ENCODE results near the gene KCNH3. TPM values are rescaled to one million over a fixed set of nuclear protein-coding genes. Genes with fewer than 3 reads are reported as not detected.
A peak's percentile ranks its signal among the peaks of the same experiment; 100 is the strongest.

Gene KCNH3
- total RNA-seq, 2 donors from 2014 or later: 0.19 to 1.0 TPM

DNA sequence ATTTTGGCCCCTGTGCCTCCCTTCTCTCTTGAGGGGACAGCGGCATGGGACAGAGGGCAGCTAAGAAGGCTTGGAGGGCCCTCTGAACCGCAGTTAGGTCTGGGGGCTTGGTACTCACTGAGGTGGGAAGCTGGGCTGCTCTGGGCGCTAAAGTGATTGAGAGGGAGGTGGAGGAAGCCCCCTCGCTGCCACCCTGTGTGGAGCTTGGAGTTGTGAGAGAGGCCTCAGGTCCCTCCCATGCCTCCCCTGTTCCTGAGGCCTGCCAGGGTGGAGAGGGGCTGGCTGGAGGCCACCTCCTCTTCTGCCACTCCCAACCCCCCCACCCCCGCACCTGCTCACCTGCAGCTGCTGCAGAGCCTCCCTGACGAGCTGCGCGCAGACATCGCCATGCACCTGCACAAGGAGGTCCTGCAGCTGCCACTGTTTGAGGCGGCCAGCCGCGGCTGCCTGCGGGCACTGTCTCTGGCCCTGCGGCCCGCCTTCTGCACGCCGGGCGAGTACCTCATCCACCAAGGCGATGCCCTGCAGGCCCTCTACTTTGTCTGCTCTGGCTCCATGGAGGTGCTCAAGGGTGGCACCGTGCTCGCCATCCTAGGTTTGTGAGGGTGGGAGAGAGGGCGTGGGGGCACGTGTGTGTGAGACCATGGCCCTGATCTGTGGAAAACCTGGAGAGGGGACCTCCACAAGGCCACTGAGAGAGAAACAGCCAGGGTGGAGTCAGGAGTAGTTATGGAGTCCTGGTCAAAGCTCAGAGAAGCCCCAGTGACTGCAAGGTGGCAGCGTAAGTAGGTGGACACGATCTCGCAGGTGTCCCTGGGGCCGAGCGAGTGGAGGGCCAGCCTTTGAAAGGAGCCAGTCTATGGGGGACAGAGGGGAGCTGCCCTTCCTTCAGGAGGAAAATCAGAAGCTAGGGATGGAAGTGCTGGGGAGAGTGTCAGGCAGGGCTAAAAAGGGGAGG is 11.2 kb downstream of the KCNH3 start:
- TF ChIP-seq, protein P1, sequence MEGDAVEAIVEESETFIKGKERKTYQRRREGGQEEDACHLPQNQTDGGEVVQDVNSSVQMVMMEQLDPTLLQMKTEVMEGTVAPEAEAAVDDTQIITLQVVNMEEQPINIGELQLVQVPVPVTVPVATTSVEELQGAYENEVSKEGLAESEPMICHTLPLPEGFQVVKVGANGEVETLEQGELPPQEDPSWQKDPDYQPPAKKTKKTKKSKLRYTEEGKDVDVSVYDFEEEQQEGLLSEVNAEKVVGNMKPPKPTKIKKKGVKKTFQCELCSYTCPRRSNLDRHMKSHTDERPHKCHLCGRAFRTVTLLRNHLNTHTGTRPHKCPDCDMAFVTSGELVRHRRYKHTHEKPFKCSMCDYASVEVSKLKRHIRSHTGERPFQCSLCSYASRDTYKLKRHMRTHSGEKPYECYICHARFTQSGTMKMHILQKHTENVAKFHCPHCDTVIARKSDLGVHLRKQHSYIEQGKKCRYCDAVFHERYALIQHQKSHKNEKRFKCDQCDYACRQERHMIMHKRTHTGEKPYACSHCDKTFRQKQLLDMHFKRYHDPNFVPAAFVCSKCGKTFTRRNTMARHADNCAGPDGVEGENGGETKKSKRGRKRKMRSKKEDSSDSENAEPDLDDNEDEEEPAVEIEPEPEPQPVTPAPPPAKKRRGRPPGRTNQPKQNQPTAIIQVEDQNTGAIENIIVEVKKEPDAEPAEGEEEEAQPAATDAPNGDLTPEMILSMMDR (IDR thresholded peaks at IDR 0.05): no peak
- no peaks in the 10 kb centered on the region for H3K9me3 ChIP-seq
- peaks cover 0 to 25% of the 10 kb centered on the region in 2 donors for H3K4me1 ChIP-seq
- H3K27me3 ChIP-seq: no peaks in the 10 kb centered on the region
- H3K36me3 ChIP-seq: no peaks in the 10 kb centered on the region
- no peak for DNase-seq (ENCODE audit: low spot score)
- H3K27ac ChIP-seq: no peak overlapping the region
- H3K4me3 ChIP-seq: peak overlapping the region in 1 of 2 donors; percentile 50

DNA sequence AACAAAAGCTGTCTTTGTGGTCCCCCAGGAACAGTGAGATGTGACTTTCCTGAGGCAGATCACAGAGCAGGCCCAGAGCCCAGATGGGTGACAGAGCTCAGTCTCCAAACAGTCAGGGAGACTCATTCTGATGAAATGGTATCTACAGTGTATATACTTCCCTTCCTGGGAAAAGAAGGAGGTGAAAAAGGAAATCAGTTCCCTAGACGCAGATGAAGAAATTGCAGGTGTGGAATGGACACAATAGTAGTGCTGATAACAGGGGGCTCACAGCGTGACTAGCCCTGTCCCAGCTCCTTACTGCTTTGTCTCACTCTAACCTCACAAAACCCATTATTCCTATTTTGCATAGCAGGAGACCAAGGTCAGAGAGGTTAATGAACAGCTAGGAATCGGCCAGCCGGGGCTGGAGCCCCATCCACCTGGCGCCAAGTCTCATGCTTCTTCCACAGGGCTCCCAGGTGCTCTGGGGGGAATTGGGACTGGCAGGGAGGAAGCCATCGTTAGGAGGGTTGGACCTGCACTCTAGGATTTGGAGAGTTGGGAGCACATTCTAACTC is 11.9 kb downstream of the KCNH3 start:
- Histone ChIP-seq H3K9me3 (no peaks in the 10 kb centered on the region), H3K27me3 (no peaks in the 10 kb centered on the region), H3K36me3 (no peaks in the 10 kb centered on the region), H3K27ac (no peak overlapping the region), H3K4me3 (no peak overlapping the region), H3K4me1 (peaks cover 0 to 25% of the 10 kb centered on the region in 2 donors)
- no peak for DNase-seq (ENCODE audit: low spot score)
- TF ChIP-seq, protein P1 (IDR thresholded peaks at IDR 0.05): no peak

DNA sequence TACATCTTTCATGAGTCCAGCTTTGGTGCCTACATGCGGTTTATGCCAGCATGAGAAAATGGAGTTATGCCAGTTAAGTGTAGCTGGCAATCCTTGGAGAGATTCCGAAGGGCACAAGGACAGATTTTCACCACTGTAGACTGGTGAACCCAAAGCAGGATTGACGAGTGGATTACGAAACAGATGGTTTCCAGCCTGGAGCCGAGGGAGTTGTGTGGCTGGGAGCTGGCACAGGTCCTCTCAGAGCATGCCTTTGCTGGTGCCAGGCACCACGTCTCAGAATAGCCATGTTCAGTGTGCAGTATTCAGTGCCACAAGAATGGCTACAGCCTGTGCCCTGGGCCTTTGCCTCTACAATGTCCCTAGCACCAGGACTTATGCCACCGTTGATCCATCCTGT is 13.2 kb downstream of the KCNH3 start:
- no peaks in the 10 kb centered on the region for H3K27me3 ChIP-seq
- peaks cover 0 to 25% of the 10 kb centered on the region in 2 donors for H3K4me1 ChIP-seq
- TF ChIP-seq, protein P1 (IDR thresholded peaks at IDR 0.05): no peak
- DNase-seq (ENCODE audit: low spot score): no peak
- H3K9me3 ChIP-seq: no peaks in the 10 kb centered on the region
- no peak overlapping the region for H3K4me3 ChIP-seq
- H3K27ac ChIP-seq: peak overlapping the region in 1 of 2 donors; percentile 55
- peaks cover 9% of the 10 kb centered on the region for H3K36me3 ChIP-seq

DNA sequence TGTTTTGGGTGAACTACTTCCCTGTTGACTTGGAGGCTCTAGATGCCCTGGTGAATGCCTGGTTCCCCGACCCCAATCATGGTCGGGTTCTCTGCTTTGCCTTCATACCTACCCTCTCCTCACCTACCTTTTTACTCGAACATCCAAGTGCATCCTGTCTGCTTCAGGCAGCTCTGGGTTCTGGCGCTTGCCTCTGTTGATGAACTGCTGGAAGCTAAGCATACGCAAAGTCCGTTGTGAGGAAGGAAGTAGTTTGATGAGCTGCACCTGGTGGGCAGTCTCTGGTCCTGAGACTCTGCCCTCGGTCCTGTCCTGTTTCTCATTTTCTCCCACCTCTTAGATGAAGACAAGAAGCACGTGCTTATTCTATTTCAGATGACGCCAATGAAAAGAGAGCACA is 13.6 kb downstream of the KCNH3 start:
- peaks cover 0 to 25% of the 10 kb centered on the region in 2 donors for H3K4me1 ChIP-seq
- H3K27me3 ChIP-seq: no peaks in the 10 kb centered on the region
- H3K9me3 ChIP-seq: no peaks in the 10 kb centered on the region
- H3K36me3 ChIP-seq: peaks cover 13% of the 10 kb centered on the region
- DNase-seq (ENCODE audit: low spot score): no peak
- no peak overlapping the region for H3K4me3 ChIP-seq
- H3K27ac ChIP-seq: peak overlapping the region in 1 of 2 donors; percentile 55
- TF ChIP-seq, protein P1 (IDR thresholded peaks at IDR 0.05): no peak

DNA sequence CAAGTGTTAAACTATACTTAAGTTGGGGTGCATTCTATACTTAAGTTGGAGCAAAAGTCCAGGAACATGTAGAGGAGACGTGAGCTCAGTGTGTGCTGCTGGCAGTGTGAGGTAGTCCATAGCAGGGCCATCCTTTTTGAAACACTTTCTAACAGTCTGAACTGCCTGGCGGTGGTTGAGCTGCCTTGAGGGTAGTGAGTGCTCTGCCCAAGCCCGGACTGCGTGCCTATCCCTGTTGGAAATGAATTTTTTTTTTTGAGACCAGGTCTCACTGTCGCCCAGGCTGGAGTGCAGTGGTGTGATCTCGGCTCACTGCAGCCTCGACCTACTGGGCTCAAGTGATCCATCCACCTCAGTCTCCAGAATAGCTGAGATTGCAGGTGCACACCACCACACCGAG is 14.1 kb downstream of the KCNH3 start:
- peak overlapping the region in 1 of 2 donors; percentile 55 for H3K27ac ChIP-seq
- TF ChIP-seq, protein P1 (IDR thresholded peaks at IDR 0.05): no peak
- H3K36me3 ChIP-seq: peaks cover 18% of the 10 kb centered on the region
- no peaks in the 10 kb centered on the region for H3K9me3 ChIP-seq
- no peak for DNase-seq (ENCODE audit: low spot score)
- peaks cover 0 to 25% of the 10 kb centered on the region in 2 donors for H3K4me1 ChIP-seq
- H3K27me3 ChIP-seq: no peaks in the 10 kb centered on the region
- no peak overlapping the region for H3K4me3 ChIP-seq

Data from right atrium auricular region (tissue), 2 donors.